Neural progenitor cell (in vitro differentiated cells): ENCODE measurements around the gene HSD11B1. TPM values are rescaled to one million over a fixed set of nuclear protein-coding genes. Genes with fewer than 3 reads are reported as not detected.
A peak's percentile ranks its signal among the peaks of the same experiment; 100 is the strongest.

Experiments
- DNase-seq: peaks from one replicate; pipeline ENCODE4 v3.0.0-alpha.2; 2016; ENCODE audit warnings: low spot score
- H2AFZ ChIP-seq: fragments of 200-600 bp; sonication (generic); replicated peaks from 2 replicates; pipeline ENCODE4 v1.6.1; 2016; ENCODE audit warnings: antibody characterized with exemption
- H3F3A ChIP-seq: fragments of 200-600 bp; sonication (generic); 2 replicates; pipeline ENCODE4 v1.6.1; 2016; ENCODE audit warnings: antibody characterized with exemption, low read depth
- H3K27ac ChIP-seq: fragments of 200-600 bp; sonication (generic); 2 replicates; pipeline ENCODE4 v1.5.1; 2016; ENCODE audit warnings: mild to moderate bottlenecking
- H3K27me3 ChIP-seq: fragments of 200-600 bp; sonication (generic); 2 replicates; pipeline ENCODE4 v1.6.1; 2016; ENCODE audit warnings: mild to moderate bottlenecking, moderate library complexity
- H3K36me3 ChIP-seq: fragments of 200-600 bp; sonication (generic); 2 replicates; pipeline ENCODE4 v1.5.1; 2016
- H3K4me1 ChIP-seq: fragments of 200-600 bp; sonication (generic); 2 replicates; pipeline ENCODE4 v1.6.1; 2016; ENCODE audit warnings: mixed run types
- H3K4me2 ChIP-seq: fragments of 200-600 bp; sonication (generic); 2 replicates; pipeline ENCODE4 v1.6.1; 2016
- H3K4me3 ChIP-seq: fragments of 200-600 bp; sonication (generic); 2 replicates; pipeline ENCODE4 v1.5.1; 2016
- H3K79me2 ChIP-seq: fragments of 200-600 bp; sonication (generic); 2 replicates; pipeline ENCODE4 v1.6.1; 2016; ENCODE audit warnings: low read depth
- H3K9ac ChIP-seq: fragments of 200-600 bp; sonication (generic); 2 replicates; pipeline ENCODE4 v1.6.1; 2016
- H3K9me3 ChIP-seq: fragments of 200-600 bp; sonication (generic); 2 replicates; pipeline ENCODE4 v1.5.1; 2016; ENCODE audit warnings: low read depth
- H4K20me1 ChIP-seq: fragments of 200-600 bp; sonication (generic); 2 replicates; pipeline ENCODE4 v1.6.1; 2016; ENCODE audit warnings: low read depth
- H3K27ac Mint-ChIP-seq: 3 replicates; pipeline ENCODE4 v1.8.0; 2021; ENCODE audit warnings: mixed read lengths
- H3K27me3 Mint-ChIP-seq: 2 replicates; pipeline ENCODE4 v1.8.0; 2022; ENCODE audit warnings: low read depth, mild to moderate bottlenecking, inconsistent platforms, moderate library complexity, mixed read lengths; ENCODE audit not compliant: insufficient read depth
- H3K36me3 Mint-ChIP-seq: 3 replicates; pipeline ENCODE4 v1.8.0; 2021; ENCODE audit warnings: mixed read lengths
- H3K4me1 Mint-ChIP-seq: 3 replicates; pipeline ENCODE4 v1.8.0; 2021; ENCODE audit warnings: mixed read lengths
- H3K4me3 Mint-ChIP-seq: 3 replicates; pipeline ENCODE4 v1.8.0; 2021; ENCODE audit warnings: mild to moderate bottlenecking, moderate library complexity, mixed read lengths
- H3K9me3 Mint-ChIP-seq: 3 replicates; pipeline ENCODE4 v1.8.0; 2020; ENCODE audit warnings: mixed read lengths
- EZH2 ChIP-seq: fragments of 200-600 bp; sonication (generic); IDR thresholded peaks from 2 replicates; pipeline ENCODE4 v1.6.1; 2017; ENCODE audit warnings: antibody characterized with exemption, mild to moderate bottlenecking, moderate library complexity
- EZH2phosphoT487 ChIP-seq: fragments of 200-600 bp; sonication (generic); IDR thresholded peaks from 2 replicates; pipeline ENCODE4 v1.6.1; 2017; ENCODE audit warnings: antibody characterized with exemption
- total RNA-seq: library from RNA; depleted of rRNA; stranded (reverse); fragments of >200 nt; gene quantifications from 2 replicates; pipeline ENCODE4 v1.2.3, GENCODE V29; 2015; ENCODE audit warnings: low replicate concordance
- TF ChIP-seq, protein P1 (sequence below): fragments of 200-600 bp; sonication (generic); IDR thresholded peaks from 2 replicates; pipeline ENCODE4 v1.5.1; 2017; ENCODE audit warnings: antibody characterized with exemption, mild to moderate bottlenecking

HSD11B1 gene
- total RNA-seq, 1 donor from 2014 or later: not detected

DNA sequence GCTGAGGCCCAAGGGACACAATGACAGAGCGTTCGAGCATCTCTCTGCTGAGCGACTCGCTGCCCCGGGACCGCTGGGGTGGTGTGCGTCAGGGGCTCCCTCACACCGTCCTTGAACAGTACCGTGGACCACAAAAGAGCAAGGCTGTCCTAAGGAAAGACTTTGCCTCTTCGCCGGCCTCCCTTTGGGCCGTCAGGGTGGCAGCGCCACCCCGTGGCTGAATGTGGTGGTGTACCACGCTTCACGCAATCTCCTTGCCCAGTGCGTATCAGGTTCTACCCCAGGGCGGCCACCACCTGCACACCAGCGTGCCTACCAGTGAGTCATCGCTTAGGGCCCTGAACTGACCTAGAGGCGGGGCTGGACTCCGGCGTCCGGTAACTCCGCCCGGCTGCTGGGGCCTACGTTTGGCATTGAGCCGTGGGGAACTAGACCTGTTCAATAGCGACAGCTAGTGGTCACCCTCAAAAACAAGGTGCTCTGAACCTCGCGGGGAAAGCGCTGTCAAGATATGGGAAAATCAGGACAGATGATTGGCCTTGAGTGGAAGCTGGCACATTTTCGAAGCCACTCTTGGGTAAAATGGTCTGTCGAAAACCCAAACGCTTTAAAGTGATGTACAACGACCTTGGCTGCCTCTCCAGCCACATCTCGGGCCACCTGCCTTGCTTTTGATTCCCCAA is 43.1 kb downstream of the HSD11B1 start:
- Mint-ChIP-seq H3K27ac (no peak overlapping the region), H3K4me3 (peak overlapping the region; percentile 80), H3K9me3 (no peaks in the 10 kb centered on the region), H3K27me3 (no peaks in the 10 kb centered on the region), H3K4me1 (peaks cover 9% of the 10 kb centered on the region), H3K36me3 (no peaks in the 10 kb centered on the region)
- Histone ChIP-seq H3K9ac (no peak overlapping the region), H3F3A (peaks cover 6% of the 10 kb centered on the region), H2AFZ (peak overlapping the region; percentile 71), H3K4me1 (no peaks in the 10 kb centered on the region), H4K20me1 (no peaks in the 10 kb centered on the region), H3K4me2 (peak overlapping the region; percentile 70), H3K4me3 (peak overlapping the region; percentile 37), H3K27ac (no peak overlapping the region), H3K36me3 (no peaks in the 10 kb centered on the region), H3K27me3 (peaks cover 32% of the 10 kb centered on the region), H3K9me3 (no peaks in the 10 kb centered on the region), H3K79me2 (no peaks in the 10 kb centered on the region)
- DNase-seq: peak; percentile 95
- TF ChIP-seq, protein P1, sequence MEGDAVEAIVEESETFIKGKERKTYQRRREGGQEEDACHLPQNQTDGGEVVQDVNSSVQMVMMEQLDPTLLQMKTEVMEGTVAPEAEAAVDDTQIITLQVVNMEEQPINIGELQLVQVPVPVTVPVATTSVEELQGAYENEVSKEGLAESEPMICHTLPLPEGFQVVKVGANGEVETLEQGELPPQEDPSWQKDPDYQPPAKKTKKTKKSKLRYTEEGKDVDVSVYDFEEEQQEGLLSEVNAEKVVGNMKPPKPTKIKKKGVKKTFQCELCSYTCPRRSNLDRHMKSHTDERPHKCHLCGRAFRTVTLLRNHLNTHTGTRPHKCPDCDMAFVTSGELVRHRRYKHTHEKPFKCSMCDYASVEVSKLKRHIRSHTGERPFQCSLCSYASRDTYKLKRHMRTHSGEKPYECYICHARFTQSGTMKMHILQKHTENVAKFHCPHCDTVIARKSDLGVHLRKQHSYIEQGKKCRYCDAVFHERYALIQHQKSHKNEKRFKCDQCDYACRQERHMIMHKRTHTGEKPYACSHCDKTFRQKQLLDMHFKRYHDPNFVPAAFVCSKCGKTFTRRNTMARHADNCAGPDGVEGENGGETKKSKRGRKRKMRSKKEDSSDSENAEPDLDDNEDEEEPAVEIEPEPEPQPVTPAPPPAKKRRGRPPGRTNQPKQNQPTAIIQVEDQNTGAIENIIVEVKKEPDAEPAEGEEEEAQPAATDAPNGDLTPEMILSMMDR: peak; percentile 97
- TF ChIP-seq EZH2 (peak; percentile 34), EZH2phosphoT487 (peak; percentile 23)

DNA sequence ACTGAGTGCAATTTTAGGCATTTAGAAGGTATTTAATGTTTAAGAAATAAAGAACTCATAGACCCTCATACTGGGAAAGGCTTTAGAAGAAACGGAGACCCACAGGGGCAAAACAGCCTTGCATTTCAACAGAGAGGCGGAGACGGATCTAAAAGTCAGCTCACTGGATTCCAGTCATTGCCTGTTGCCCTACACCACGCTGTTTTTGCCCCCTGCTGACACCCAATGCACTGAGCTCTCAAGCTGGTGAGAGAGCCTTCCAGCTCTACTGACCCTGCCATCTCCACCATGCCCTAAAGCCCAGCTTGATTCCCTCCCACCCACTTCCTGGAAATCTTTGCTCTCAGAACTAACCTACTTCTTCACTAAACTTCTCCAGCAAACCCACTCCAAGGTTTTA is 44.0 kb downstream of the HSD11B1 start:
- Histone ChIP-seq H3K79me2 (no peaks in the 10 kb centered on the region), H3K4me3 (no peak overlapping the region), H3K9me3 (no peaks in the 10 kb centered on the region), H2AFZ (no peak overlapping the region), H3K27me3 (peaks cover 32% of the 10 kb centered on the region), H3K36me3 (no peaks in the 10 kb centered on the region), H3F3A (peaks cover 6% of the 10 kb centered on the region), H3K4me1 (no peaks in the 10 kb centered on the region), H4K20me1 (no peaks in the 10 kb centered on the region), H3K27ac (no peak overlapping the region), H3K4me2 (no peak overlapping the region), H3K9ac (no peak overlapping the region)
- H3K36me3 Mint-ChIP-seq: no peaks in the 10 kb centered on the region
- H3K4me1 Mint-ChIP-seq: peaks cover 4% of the 10 kb centered on the region
- DNase-seq: peak; percentile 37
- H3K27me3 Mint-ChIP-seq: no peaks in the 10 kb centered on the region
- H3K9me3 Mint-ChIP-seq: no peaks in the 10 kb centered on the region
- TF ChIP-seq EZH2 (no peak), EZH2phosphoT487 (no peak)
- TF ChIP-seq, protein P1: no peak
- no peak overlapping the region for H3K4me3 Mint-ChIP-seq
- H3K27ac Mint-ChIP-seq: no peak overlapping the region

DNA sequence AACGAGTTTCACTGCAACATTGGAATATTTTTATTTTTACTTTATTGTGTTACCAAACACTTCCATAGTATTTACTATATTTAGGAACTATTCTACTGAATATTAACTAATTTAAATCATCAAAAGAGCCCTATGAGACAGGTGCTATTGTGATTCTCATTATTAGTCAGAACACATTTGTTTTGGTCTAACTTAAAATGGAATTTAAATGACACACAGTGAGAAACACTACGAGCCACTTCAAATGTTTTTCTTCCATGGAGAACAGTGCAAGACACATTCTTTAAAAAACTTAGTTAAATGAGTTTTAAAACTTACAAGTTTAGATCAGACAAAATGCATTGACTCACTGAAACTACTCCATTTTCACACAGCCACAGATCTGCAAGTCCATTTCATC is 44.6 kb downstream of the HSD11B1 start:
- H3K4me3 ChIP-seq: no peak overlapping the region
- no peaks in the 10 kb centered on the region for H3K79me2 ChIP-seq
- TF ChIP-seq, protein P1: no peak
- TF ChIP-seq EZH2phosphoT487 (no peak), EZH2 (no peak)
- Mint-ChIP-seq H3K27ac (no peak overlapping the region), H3K36me3 (no peaks in the 10 kb centered on the region), H3K9me3 (no peaks in the 10 kb centered on the region), H3K4me1 (peaks cover 3% of the 10 kb centered on the region), H3K4me3 (no peak overlapping the region), H3K27me3 (no peaks in the 10 kb centered on the region)
- H3K4me1 ChIP-seq: no peaks in the 10 kb centered on the region
- peaks cover 6% of the 10 kb centered on the region for H3F3A ChIP-seq
- peaks cover 32% of the 10 kb centered on the region for H3K27me3 ChIP-seq
- H3K36me3 ChIP-seq: no peaks in the 10 kb centered on the region
- no peak overlapping the region for H3K27ac ChIP-seq
- no peak overlapping the region for H3K9ac ChIP-seq
- no peak overlapping the region for H2AFZ ChIP-seq
- H3K9me3 ChIP-seq: no peaks in the 10 kb centered on the region
- no peak overlapping the region for H3K4me2 ChIP-seq
- no peaks in the 10 kb centered on the region for H4K20me1 ChIP-seq
- no peak for DNase-seq
